GM19438 (cell line): ENCODE measurements around the gene TMEM120B.
A peak's percentile ranks its signal among the peaks of the same experiment; 100 is the strongest.
"Not testable (repeated sequence)": the region's sequence is repeated elsewhere in the genome, so short reads cannot be mapped to it uniquely, and the experiment has no call there.

Experiments
- ATAC-seq: cut with Tn5 transposase; IDR thresholded peaks from one replicate; pipeline ENCODE4 v1.9.1; 2021; ENCODE audit warnings: low read depth; ENCODE audit not compliant: unreplicated experiment

The TMEM120B gene

DNA sequence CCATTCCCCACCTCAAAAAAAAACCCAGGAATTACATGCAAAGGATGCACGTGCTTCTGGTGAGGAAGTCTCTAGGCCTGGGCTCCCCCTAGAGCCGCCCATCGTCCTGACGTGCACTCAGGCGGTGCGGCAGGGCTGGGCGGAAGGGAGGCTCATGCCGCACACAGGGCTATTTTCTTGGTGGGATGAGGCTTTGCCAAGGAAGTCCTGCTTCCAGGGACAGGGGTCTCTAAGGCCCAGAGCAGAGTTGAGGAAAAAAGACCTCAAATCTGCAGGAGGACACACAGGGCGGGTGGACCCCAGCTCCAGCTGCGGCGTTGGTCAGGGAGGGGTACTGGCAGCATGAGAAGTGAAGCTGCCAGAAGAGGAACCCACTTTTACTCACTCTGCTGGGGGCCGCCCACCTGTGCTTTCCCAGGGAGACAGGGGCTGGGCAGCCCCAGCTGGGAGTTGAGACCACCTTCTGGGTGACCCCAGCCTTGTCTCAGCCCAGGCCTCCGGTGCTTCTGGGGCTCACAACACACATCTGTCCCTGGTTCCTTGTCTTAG, 76.8 kb downstream of the TMEM120B start:
- no peak for ATAC-seq

DNA sequence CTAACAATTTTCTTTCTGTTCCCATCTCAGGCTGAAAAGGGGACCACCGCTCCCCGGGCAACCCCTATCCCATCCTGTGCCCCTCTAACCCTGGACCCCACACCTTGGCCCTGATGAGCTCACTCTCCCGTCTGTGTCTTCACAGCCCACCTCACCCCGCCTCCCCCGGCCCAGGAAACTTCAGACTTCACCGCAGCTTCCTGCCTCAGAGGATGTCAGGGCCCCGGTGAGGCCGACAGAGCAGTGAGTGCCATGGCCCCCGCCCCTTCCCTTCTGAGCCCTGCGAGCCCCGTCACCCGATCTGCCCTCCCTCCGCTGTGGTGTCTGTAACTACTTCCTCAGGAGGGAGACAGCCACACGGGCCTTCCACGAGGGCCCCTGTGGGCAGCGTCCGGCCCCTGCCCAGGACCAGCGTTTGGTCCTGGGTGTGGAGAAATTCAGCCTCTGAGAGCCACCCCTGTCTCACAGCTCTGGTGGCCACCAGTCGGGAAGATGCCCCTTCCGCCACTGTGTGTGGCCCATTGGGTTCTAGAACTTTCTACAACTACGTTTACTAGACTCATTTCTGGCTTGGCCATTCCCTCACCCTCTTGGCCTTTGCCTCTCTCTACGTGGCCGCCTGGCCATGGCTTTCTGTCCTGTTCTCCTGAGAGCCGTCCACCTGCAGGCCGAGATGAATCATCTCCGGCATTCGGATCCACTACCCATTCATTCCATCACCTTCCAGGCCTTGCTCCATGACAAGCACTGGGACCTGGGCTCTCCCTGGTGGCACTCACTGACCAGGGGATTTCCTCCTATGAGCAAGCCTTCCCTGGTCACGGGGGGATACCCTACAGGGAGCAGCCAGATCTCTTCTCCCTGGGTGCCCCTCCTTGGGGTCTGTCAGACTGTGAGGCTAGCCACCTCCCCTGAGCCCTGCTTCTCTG, 77.5 kb downstream of the TMEM120B start:
- ATAC-seq = peak; percentile 48

DNA sequence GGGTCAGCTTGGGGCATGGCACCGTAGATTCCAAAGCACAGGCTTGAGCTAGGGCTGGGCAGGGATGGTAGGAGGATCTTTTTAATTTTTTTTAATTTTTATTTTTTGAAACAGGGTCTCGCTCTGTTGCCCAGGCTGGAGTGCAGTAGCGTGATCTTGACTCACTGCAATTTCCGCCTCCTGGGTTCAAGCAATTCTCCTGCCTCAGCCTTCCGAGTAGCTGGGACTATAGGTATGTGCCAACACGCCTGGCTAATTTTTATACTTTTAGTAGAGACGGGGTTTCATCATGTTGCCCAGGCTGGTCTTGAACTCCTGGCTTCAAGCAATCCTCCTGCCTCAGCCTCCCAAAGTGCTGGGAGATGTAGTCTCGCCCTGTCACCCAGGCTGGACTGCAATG, 78.2 kb downstream of the TMEM120B start:
- not testable (repeated sequence) for ATAC-seq

DNA sequence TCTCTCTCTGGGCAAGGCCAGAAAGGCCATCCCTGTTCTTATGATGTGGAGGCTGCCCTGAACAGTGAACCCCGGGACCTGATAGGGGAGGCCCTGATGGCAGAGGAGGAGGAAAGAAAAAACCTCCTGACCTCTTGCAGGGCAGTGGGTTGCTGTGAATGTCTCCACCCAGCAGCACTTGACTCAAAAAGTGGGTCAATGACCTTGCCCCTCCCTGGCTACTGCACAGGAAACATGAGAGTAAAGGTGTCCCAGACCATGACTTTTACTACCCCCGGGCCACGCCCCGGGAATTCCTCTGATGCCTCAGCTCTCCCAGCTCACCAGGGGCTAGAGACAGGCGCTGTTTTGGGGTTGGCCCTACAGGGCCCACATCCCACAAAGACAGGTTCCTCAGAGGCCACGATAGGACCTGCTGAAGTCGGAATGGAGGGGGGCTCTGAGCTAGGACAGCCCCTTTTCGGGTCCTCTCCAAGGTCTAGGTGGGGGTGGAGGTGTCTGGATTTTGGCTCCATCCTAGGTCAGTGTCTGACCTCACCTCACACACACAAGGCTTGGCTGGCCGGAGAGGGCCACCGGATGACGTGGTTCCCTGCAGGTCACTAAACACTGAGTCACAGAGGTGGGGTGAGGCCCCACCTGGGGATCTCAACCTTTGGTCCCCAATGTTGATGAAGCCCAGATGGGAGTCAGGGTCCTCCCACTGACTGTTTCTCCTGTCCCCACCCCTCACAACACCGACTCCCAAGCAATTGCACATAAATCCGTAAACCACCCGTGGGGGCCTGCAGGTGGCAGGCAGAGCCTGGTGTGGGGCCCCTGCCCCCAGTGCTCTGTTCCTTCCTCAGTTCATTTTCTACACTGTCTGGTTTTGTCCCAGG, 79.4 kb downstream of the TMEM120B start:
- no peak for ATAC-seq

DNA sequence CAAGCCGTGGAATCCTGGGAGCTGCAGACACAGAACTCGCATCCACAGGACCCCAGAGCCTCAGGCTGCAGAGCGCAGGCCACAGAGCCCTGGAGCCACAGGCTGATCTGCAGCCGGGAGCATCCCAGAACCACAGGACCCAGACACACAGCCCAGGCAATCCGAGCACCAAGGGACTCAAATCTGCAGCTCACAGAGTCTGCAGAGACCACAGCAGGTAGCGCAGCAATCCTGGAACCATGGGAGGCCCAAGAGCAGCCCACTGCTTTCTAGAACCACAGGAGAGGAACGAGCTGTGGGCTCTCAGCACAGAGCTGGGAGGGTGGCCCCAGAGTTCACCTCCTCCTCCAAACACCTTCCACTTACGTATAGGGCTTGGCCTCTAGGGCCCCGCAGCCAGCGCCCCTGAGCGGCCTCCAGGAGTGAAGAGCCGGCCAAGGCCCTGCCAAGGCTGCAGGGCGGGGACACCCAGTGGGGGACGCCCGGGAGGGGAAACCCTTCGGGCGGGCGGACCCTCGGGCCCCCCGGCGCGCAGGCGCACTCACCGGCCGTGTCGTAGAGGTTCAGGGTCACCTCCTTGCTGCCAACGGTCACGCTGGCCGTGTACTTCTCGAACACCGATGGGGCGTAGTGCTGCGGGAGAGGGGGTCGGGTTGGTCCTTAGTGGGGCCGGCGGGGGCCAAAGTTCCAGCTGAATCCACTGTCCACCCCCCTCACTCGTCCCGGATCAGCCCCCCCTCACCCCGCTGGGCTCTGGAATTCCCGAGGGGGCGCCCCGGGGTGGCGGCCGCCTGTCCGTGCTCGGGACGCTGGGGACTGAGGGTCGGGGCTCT, 80.3 kb downstream of the TMEM120B start:
- ATAC-seq = no peak

DNA sequence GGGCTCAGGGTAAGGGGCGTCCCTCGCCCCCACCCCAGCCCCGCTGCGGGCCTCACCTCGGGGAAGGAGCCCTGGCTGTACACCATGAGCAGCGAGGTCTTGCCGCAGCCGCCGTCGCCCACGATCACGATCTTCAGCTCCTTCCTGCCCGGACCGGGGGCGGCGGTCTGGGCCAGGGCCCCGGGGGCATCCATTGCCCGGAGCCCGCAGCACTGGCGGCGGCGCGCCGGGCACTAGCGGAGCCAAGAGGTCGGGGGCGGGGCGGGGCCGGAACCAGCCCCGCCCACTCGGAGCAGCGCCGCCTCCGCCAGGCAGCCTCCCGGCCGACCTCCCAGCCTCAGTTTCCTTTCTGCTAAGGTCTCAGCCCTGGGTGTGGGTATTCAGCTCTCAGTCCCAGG, 80.9 kb downstream of the TMEM120B start, which contains the start of gene RHOF:
RHOF (minus strand) TSS at position 249 of the 398 bp plus-strand sequence; CDS start at position 194, 55 bp downstream.
- peak; percentile 23 for ATAC-seq

DNA sequence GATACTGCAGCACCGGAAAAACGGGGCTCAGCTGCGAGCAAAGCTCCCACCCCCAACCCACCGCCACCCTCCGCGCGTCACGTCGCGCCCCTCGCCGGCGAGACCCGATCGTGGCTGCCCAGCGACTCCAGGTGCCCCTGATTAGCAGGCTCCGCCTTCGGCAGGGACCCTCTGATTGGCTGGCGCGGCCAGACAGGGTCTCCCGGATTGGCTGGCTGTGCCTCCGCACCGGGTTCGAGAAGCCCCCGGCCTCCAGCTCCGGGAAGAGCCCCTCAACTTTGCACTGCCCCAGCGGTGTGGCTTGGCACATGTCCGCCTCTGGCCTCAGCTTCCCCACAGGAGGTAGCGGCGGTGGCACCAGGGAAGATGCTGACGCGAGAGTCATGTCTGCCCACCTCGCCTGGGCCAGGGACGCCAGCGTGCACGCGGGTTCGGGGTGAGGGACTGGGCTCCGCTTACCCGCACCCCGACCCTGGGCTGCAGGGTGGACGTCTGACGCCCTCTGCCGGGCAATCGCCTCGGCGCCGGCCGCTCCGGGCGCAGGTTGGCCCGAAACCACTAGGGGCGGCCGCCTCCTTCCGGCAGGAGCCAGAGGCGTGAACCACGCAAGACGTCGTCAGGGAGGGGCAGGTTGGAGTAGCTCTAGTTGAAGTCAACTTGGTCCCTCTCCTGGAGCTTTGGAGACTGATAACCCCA, 81.4 kb downstream of the TMEM120B start:
- peak; percentile 36 for ATAC-seq

DNA sequence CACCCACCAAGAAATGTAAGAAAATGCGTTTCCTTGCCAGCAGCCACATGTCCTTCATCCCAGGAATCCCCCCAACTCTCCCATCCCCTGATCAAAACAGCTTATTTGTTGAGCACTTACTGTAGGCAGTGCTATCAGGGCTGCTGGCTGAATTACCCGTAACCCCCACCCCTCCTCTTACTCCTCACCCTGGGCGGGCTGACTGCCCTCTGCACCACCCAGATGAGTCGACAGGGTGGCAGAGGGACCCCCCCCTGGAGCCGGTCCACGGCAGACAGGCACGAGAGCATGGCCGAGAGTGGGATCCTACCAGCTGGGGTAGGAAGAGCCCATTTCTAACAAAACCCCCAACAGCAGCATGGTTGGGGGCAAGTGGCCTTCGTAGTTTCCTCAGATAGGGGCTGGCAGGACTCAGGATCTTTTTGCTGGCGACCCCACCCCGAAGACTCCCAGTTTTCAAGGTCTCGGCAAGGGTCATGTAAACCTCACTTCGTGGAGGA, 82.0 kb downstream of the TMEM120B start:
- no peak for ATAC-seq

DNA sequence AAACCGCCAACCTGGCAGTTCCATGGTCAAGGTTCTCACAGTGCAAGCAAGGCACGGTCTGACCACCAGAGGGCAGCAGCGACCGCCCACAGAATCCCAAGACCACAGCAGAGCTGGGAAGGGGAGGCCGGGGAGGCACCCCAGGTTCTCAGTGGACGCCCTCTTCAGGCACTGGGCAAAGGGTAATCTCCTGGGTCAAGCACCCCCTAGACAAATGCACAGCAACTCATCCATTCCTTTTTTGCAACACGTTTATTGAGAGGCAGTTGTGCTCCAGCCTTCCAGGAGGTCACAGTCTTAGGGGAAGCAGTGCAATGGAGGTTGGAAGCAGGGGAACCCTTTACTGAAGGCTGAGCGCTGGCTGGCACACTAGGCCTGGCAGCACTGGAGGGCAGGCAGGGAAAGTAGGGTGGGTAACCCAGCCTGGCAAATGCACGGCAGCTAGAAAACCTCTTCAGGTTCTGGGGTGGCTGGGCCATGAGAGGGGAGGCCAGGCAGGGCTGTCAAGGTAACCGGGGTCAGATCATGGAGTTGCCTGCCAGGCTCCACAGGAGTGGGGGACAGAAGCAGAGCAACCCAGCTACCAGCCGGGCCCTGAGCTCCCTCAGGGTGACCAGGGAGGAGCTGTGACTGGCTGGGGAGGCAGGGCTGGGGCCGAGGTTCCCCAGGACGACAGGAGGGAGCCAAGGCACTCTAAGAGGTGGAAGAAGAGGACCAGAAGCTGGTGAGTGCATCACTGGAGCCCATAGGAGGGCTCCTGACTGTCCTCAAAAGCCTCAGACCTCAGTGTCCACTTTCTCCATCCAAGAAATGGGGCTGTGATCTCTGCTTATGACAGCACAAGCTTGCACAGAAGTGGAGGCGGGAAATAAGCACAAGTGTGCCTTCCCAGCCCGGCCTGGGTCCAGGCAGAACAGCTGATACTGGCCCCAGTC, 82.7 kb downstream of the TMEM120B start:
- ATAC-seq = no peak

DNA sequence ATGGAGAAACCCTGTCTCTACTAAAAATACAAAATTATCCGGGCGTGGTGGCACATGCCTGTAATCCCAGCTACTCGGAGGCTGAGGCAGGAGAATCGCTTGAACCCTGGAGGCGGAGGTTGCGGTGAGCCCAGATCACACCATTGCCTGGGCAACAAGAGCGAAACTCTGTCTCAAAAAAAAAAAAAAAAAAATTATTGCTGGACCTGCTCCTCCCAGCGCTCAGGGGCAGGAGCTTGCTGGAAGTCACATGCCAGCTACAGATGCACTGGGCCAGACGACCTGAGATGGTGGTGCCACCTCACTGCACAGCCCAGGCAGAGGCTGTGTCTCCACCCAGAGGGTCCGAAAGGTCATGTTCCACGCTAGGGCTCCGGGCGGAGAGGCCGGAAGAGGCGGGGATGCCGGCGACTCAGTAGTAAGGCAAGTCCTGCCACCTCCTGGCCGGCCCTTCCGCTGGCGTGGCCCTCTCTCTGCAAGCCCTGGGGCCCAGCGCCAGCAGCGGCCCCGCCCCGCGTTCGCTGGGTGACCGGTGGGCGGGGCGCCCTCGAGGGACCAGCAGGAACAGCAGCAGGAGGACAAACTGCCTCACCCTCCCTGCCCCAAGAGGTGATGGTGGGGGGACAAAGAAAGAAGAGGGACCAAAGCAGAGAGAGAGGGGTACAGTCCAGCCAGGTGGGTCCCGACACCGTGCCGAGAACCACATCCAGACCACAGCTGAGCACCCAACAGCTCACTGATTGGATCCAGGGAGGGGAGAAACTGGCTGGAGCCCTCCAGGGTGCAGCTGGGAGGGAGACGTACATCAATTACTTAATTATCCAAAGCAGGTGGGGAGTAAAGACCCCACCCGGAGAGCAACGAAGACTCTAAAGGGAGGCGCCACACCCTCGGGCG, 84.6 kb downstream of the TMEM120B start:
- no peak for ATAC-seq

DNA sequence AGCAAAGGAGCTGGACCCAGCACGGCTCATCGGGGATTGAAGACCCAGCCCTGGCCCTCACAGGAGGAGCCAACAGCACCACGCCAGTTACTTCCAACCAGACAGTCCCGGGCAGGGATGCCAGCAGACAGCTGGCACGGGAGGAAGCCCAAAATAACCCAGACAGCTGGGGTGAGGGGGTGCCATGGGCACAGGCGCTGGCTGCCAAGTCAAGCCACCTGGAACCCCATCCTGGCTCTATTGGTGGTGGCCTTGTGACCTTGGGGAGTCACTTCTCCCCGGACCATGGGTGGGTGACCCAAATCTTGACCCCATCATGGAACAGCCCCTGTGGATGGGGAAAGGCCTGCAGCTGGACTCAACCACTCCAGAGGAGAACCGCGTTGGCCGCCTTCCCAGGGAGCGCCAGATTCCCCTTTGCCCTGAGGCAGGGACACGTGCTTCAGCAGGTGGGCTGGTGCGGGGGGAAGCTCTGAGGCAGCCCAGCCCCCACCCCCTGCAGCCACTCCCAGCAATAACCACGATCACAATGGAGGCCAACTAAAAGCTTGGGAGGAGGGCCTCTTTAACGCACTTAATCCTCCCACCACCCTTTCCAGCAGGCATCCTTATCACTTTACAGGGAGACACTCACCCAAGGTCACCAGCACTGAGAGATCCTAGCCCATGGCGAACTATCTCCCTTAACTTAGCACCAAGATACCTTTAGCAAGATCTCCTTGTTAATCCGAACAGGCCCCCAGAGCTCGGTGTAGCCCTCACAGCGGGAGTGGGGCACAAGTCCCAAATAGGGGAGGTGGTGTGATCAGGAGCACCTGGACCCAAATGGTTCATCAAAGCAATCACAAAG, 85.6 kb downstream of the TMEM120B start:
- no peak for ATAC-seq

DNA sequence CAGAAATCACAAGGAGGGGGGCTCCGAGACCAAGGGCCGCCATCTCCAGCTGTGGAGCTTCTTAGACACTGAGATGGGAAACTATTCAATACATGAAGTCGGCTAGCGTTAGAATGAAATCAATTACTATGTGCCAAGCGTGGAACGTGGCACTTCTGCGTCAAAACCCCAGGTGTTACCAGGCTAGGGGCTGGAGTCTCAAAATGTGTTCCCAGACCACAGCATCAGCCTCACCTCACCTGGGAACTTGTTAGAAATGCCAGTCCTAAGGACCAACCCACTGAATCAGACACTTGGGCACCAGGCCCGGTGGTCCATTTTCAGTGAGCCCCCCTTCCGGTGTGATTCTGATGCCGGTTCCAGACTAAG, 86.2 kb downstream of the TMEM120B start:
- ATAC-seq = no peak

DNA sequence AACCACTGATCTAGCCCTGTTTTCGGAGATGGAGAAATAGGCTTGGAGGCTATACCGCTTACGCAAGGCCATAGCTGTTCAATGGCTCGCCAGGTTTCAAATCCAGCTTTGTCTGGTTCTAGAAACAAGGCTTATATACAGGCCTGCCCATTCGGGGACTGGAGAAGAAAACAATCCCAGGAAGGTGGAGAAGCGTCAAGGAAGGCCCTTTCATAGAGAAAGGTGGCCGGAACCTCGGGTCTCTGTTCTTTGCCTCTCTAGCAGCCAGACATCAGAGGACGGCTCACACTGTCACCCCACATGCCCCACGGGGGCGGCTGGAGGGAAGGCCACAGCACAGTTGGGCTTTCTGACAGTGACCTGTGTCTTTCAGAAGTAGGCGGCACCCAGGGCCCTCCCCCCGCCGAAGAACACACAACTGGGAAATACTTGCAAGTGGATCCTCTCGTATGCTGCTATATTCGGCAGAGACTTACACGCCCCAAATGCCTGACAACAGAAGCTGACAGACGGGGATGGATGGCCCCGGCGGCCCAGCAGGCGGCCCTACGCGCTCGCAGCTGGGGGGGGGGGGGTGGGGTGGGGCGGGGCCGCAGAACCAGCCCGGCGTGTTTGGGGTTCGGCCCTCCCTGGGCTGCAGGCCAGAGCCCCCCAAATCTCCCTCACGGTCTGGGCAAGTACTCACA, 86.7 kb downstream of the TMEM120B start:
- ATAC-seq = no peak

DNA sequence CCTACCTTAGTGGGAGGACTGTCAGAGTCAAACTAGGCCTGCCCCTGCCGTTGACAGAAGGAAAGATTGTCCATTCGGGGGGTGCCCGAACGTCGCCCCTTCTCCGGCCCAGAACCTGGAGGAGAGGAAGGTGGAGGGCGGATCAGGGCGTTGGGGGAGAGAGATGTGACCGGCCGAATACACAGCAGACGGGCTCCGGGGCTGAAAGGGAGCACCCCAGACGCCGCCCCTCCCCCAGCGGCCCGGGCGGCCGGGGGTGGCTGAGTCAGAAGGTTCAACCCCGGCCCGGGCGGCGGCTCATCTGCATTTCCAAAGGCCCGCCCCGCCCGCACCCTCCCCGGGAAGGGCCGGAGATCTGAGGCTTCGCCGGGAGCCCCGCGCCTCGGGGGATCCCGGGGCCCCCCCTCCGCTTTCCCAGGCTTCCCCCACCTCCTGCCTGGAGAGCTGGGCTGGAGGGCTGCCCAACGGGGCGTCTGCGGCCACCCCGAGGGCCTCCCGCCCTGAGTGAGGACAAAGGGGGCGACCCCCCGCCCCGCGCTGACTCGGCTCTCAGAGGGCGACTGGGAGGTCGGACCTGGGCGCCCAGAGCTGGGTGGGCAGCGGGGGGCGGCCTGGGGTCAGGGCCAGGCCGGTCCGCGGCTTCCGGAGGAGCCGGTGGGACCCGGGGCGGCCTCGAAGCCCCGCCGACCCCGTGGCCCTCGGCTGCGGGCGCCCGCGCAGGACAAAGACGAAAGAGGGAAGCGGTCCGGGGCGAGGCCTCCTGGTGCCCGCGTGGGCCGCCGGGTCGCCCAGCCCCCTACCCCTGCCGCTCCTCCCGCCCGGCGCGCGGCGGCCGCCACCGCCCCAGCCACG, 87.5 kb downstream of the TMEM120B start:
- ATAC-seq = no peak
